Sigmoid colon (tissue), 3 donors: ENCODE results near the gene ADH4.

Source experiments
- CTCF ChIP-seq, 4 experiments: fragments of 450-650 bp in 3 of 4; fragments of 200-600 bp in 1 of 4; IDR thresholded peaks; one replicate each; pipeline ENCODE4 v1.5.1; 2016 to 2019; ENCODE audit warnings: antibody characterized with exemption in 4 of 4, mild to moderate bottlenecking in 3 of 4, moderate library complexity in 2 of 4
- POLR2A ChIP-seq, 2 donors: fragments of 450-650 bp; IDR thresholded peaks; one replicate each; pipeline ENCODE4 v1.6.1; 2016; ENCODE audit warnings: antibody characterized with exemption in 2 of 2, mild to moderate bottlenecking in 2 of 2, moderate library complexity in 2 of 2

DNA sequence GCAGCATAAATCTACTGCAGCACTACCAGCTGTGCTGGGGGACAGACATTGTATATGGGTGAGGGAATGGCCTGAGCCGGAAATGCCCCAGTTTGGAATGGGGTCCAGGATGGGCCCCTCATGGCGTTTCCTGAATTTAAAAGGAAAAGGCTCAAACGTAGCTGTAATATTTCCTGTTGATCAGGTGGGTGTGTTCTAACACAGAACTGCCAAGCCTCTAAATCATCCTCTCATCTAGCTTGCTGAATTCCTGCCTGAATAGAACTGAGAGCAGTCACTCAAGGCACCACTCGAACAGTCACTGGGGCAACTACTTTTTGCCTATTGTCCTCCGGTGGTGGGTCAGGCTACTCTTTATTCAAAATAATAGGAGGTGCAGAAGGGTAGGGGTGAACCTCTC, 46.2 kb upstream of the ADH4 start:
- TF ChIP-seq POLR2A (IDR thresholded peaks at IDR 0.05) (no peak), CTCF (IDR thresholded peaks at IDR 0.05) (no peak)
